ENCODE measurements around the gene SEMA3B.

SEMA3B gene

GRCh38 chr3:50245831-50246516 is 23.0 kb upstream of the SEMA3B start:
- peaks cover 58% of the 10 kb centered on the region for H3K4me1 ChIP-seq (ENCODE audit: control insufficient read depth, low read length)
- H3F3A ChIP-seq (ENCODE audit: control insufficient read depth, insufficient read depth): peaks cover 19% of the 10 kb centered on the region
- peaks cover 32% of the 10 kb centered on the region for H3K36me3 ChIP-seq (ENCODE audit: control insufficient read depth, low read length)
- no peaks in the 10 kb centered on the region for H3K9me2 ChIP-seq (replicated peaks; ENCODE audit: control insufficient read depth, low read length)
- TF ChIP-seq EZH2phosphoT487 (IDR thresholded peaks at IDR 0.05; ENCODE audit: borderline replicate concordance, low read length): no peak
- peak; percentile 99 for TF ChIP-seq CTCF (IDR thresholded peaks at IDR 0.05; ENCODE audit: low read depth, low read length, poor library complexity, severe bottlenecking)
- H3K4me2 ChIP-seq (ENCODE audit: low read length): peak overlapping the region; percentile 79
- no peaks in the 10 kb centered on the region for H3K27me3 ChIP-seq (ENCODE audit: control insufficient read depth, low read length)
- no peaks in the 10 kb centered on the region for H3K9me3 ChIP-seq (ENCODE audit: control insufficient read depth, insufficient read depth, low read length)
- H3K79me2 ChIP-seq (ENCODE audit: control insufficient read depth, low read length): peaks cover 93% of the 10 kb centered on the region
- H3K4me3 ChIP-seq (ENCODE audit: low read length): peak overlapping the region; percentile 67
- H4K20me1 ChIP-seq (ENCODE audit: control insufficient read depth, insufficient read depth, low read depth, low read length): peaks cover 27% of the 10 kb centered on the region; the same call in 1 of the 2 replicates
- peak overlapping the region; percentile 39 for H3K27ac ChIP-seq (ENCODE audit: low read depth, low read length)

GRCh38 chr3:50246517-50246954 is 22.4 kb upstream of the SEMA3B start:
- H3K79me2 ChIP-seq (ENCODE audit: control insufficient read depth, low read length): peaks cover 93% of the 10 kb centered on the region
- no peaks in the 10 kb centered on the region for H3K9me3 ChIP-seq (ENCODE audit: control insufficient read depth, insufficient read depth, low read length)
- H3K9me2 ChIP-seq (replicated peaks; ENCODE audit: control insufficient read depth, low read length): no peaks in the 10 kb centered on the region
- H4K20me1 ChIP-seq (ENCODE audit: control insufficient read depth, insufficient read depth, low read depth, low read length): peaks cover 27% of the 10 kb centered on the region; the same call in 1 of the 2 replicates
- 0 out of 2 replicates have a peak overlapping the region, but pooled peaks have one; percentile 39 for H3K27ac ChIP-seq (ENCODE audit: low read depth, low read length)
- H3F3A ChIP-seq (ENCODE audit: control insufficient read depth, insufficient read depth): peaks cover 19% of the 10 kb centered on the region
- peaks cover 52% of the 10 kb centered on the region for H3K4me1 ChIP-seq (ENCODE audit: control insufficient read depth, low read length)
- TF ChIP-seq CTCF (IDR thresholded peaks at IDR 0.05; ENCODE audit: low read depth, low read length, poor library complexity, severe bottlenecking) (peak; percentile 53), EZH2phosphoT487 (IDR thresholded peaks at IDR 0.05; ENCODE audit: borderline replicate concordance, low read length) (no peak)
- peaks cover 37% of the 10 kb centered on the region for H3K36me3 ChIP-seq (ENCODE audit: control insufficient read depth, low read length)
- peak overlapping the region; percentile 79 for H3K4me2 ChIP-seq (ENCODE audit: low read length)
- H3K27me3 ChIP-seq (ENCODE audit: control insufficient read depth, low read length): no peaks in the 10 kb centered on the region
- peak overlapping the region; percentile 67 for H3K4me3 ChIP-seq (ENCODE audit: low read length)

- no peaks in the 10 kb centered on the region for H3K9me2 ChIP-seq (replicated peaks; ENCODE audit: control insufficient read depth, low read length)
- H3K36me3 ChIP-seq (ENCODE audit: control insufficient read depth, low read length): peaks cover 36% of the 10 kb centered on the region
- H3F3A ChIP-seq (ENCODE audit: control insufficient read depth, insufficient read depth): peaks cover 10% of the 10 kb centered on the region; the same call in 1 of the 2 replicates
- no peak overlapping the region for H3K4me2 ChIP-seq (ENCODE audit: low read length)
- no peaks in the 10 kb centered on the region for H3K27me3 ChIP-seq (ENCODE audit: control insufficient read depth, low read length)
- H3K4me3 ChIP-seq (ENCODE audit: low read length): no peak overlapping the region
- H3K4me1 ChIP-seq (ENCODE audit: control insufficient read depth, low read length): peaks cover 33% of the 10 kb centered on the region
- no peak for TF ChIP-seq CTCF (IDR thresholded peaks at IDR 0.05; ENCODE audit: low read depth, low read length, poor library complexity, severe bottlenecking)
- TF ChIP-seq EZH2phosphoT487 (IDR thresholded peaks at IDR 0.05; ENCODE audit: borderline replicate concordance, low read length): no peak
- H3K9me3 ChIP-seq (ENCODE audit: control insufficient read depth, insufficient read depth, low read length): no peaks in the 10 kb centered on the region
- peaks cover 21% of the 10 kb centered on the region; the same call in 1 of the 2 replicates for H4K20me1 ChIP-seq (ENCODE audit: control insufficient read depth, insufficient read depth, low read depth, low read length)
- H3K27ac ChIP-seq (ENCODE audit: low read depth, low read length): no peak overlapping the region
- peaks cover 78% of the 10 kb centered on the region for H3K79me2 ChIP-seq (ENCODE audit: control insufficient read depth, low read length)
Observed at GRCh38 chr3:50248387-50248786, 20.6 kb upstream of the SEMA3B start.
